Measurements from ENCODE around the gene FAM221A.
"Not testable (repeated sequence)": the region's sequence is repeated elsewhere in the genome, so short reads cannot be mapped to it uniquely, and the experiment has no call there.

The FAM221A gene

GRCh38 chr7:23709081-23709750 lies 29.2 kb downstream of the FAM221A start:
- DNase-seq, result no peak

- no peak for DNase-seq
Observed at GRCh38 chr7:23710000-23710399, 30.0 kb downstream of the FAM221A start, which contains the start of gene STK31. Gene STK31, plus strand, starts transcription at chr7:23710219. Its CDS starts 67 bp downstream, at chr7:23710286.

GRCh38 chr7:23712368-23713284 lies 32.6 kb downstream of the FAM221A start:
- DNase-seq, result peak; percentile 83

DNA sequence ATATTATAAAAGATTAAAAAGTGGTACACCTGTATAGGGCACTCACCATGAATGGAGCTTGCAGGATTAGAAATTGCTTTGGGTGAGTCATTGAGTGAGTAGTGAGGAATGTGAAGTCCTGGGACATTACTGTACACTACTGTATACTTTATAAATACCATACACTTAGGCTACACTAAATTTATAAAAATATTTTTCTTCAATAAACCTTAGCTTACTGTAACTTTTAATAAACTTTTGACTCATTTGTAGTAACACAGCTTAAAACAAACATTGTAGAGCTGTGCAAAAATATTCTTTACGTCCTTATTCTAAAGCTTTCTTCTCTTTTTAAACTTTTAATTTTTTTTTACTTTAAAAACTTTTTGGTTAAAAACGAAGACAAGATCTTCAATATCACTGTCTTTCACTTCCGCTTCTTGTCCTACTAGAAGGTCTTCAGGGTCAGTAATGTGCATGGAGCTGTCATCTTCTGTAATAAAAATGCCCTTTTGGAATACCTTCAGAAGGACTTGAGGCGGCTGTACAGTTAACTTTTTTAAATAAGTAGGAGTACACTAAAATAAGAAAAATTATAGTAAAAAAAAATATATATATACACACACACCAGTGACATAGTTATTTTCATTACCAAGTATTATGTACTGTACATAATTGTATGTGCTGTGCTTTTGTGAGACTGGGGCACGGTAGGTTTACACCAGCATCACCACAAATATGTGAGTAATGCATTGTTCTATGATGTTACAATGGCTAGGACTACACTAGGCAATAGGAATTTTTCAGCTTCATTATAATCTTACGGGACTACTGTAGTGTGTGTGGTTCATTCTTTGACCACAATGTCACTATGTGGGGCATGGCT lies 33.5 kb downstream of the FAM221A start:
- peak; percentile 98 for DNase-seq

DNA sequence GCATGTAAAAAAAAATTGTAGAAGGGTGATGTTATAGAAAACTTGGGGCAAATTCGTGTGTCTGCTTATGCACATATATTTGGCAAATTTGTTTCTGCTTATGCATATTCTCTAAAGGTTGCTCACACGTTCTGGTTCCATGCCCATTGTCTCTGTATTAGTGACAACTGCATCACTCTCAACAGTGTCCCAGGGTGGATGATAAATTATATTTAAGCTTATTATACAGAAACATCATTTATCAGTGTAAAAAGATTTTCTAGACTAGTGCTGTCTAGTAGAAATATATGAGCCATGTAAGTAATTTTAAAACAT lies 34.1 kb downstream of the FAM221A start:
- DNase-seq, result no peak

- no peak for DNase-seq
Observed at GRCh38 chr7:23714579-23714978, 34.6 kb downstream of the FAM221A start.

- DNase-seq, result peak; percentile 20
Observed at GRCh38 chr7:23715099-23715498, 35.1 kb downstream of the FAM221A start.

- DNase-seq, result no peak
Observed at GRCh38 chr7:23717788-23718187, 37.8 kb downstream of the FAM221A start.

DNA sequence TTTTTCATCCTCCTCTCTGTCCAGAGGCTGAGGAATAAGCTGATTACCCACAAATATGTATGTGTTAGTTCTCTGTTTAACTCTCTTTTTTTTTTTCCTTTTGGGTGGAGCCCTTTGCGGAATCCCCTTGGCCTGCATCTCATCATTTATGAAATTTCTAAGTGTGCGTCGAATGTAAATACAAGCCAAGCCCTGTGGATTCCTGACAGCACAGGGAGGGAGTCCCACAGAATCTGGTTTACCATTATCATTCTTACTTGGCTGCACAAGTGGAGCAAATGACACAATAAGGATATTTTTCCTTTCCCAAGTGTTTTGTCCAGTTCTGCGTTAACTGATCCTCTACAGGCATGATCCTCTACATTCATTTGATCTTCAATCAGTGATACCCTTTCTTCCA lies 41.5 kb downstream of the FAM221A start:
- no peak for DNase-seq

GRCh38 chr7:23722587-23723216 lies 42.7 kb downstream of the FAM221A start:
- DNase-seq, result not testable (repeated sequence)

GRCh38 chr7:23724113-23724512 lies 44.1 kb downstream of the FAM221A start:
- DNase-seq, result not testable (repeated sequence)

GRCh38 chr7:23742051-23742450 lies 62.1 kb downstream of the FAM221A start:
- DNase-seq, result no peak

- DNase-seq, result no peak
Observed at GRCh38 chr7:23743226-23743625, 63.2 kb downstream of the FAM221A start.

DNA sequence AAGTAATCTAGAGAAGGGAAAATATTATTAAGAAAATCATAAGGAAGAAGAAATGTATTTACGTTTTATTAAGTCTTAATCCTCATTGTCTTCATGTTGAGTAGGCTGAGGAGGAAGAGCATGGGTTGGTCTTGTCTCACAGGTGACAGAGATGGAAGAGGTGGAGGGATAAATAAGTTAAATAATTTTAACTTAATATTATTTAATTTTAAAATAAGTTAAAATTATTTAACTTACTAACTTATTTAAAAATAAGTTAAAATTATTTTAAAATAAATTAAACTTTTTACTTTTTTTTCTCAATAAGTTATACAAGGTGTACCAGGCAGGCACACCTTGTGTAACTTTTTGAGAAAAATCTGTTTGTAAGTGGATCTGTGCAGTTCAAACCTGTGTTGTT lies 66.6 kb downstream of the FAM221A start:
- no peak for DNase-seq

GRCh38 chr7:23751852-23752251 lies 71.9 kb downstream of the FAM221A start:
- no peak for DNase-seq
